GM23338 (cell line): ENCODE results near the gene LARGE1. TPM values are rescaled to one million over a fixed set of nuclear protein-coding genes. Genes with fewer than 3 reads are reported as not detected.

ENCODE experiments used
- ATAC-seq: fragments of 200-7000 bp; cut with Tn5 transposase; 3 replicates; pipeline ENCODE4 v1.9.1; 2020
- DNase-seq: peaks from one replicate; pipeline ENCODE4 v3.0.0-alpha.2; 2015; ENCODE audit warnings: low spot score
- H2AFZ ChIP-seq: fragments of 200-600 bp; sonication (generic); 2 replicates; pipeline ENCODE4 v1.8.0; 2016; ENCODE audit warnings: antibody characterized with exemption, mild to moderate bottlenecking, moderate library complexity
- H3F3A ChIP-seq: fragments of 200-600 bp; sonication (generic); replicated peaks from 2 replicates; pipeline ENCODE4 v1.8.0; 2017; ENCODE audit warnings: antibody characterized with exemption, mixed run types, low read depth
- H3K27ac ChIP-seq: fragments of 200-600 bp; sonication (generic); 2 replicates; pipeline ENCODE4 v1.6.1; 2016; ENCODE audit warnings: low read depth
- H3K27me3 ChIP-seq: fragments of 200-600 bp; sonication (generic); 2 replicates; pipeline ENCODE4 v1.8.0; 2016; ENCODE audit warnings: mild to moderate bottlenecking, mixed run types, moderate library complexity; ENCODE audit not compliant: insufficient read depth
- H3K36me3 ChIP-seq: fragments of 200-600 bp; sonication (generic); 2 replicates; pipeline ENCODE4 v1.8.0; 2016; ENCODE audit warnings: mild to moderate bottlenecking; ENCODE audit not compliant: insufficient read depth
- H3K4me1 ChIP-seq: fragments of 200-600 bp; sonication (generic); 2 replicates; pipeline ENCODE4 v1.8.0; 2016; ENCODE audit warnings: mild to moderate bottlenecking, moderate library complexity; ENCODE audit not compliant: insufficient read depth
- H3K4me2 ChIP-seq: fragments of 200-600 bp; sonication (generic); 2 replicates; pipeline ENCODE4 v1.7.1; 2017; ENCODE audit warnings: mixed run types
- H3K4me3 ChIP-seq: fragments of 200-600 bp; sonication (generic); 2 replicates; pipeline ENCODE4 v1.6.1; 2016; ENCODE audit warnings: mixed run types
- H3K79me2 ChIP-seq: fragments of 200-600 bp; sonication (generic); replicated peaks from 2 replicates; pipeline ENCODE4 v1.8.0; 2017; ENCODE audit warnings: mild to moderate bottlenecking; ENCODE audit not compliant: insufficient read depth
- H3K9me2 ChIP-seq: fragments of 200-600 bp; sonication (generic); 2 replicates; pipeline ENCODE4 v1.8.0; 2017; ENCODE audit not compliant: insufficient read depth
- H4K20me1 ChIP-seq: fragments of 200-600 bp; sonication (generic); replicated peaks from 2 replicates; pipeline ENCODE4 v1.8.0; 2017; ENCODE audit warnings: mild to moderate bottlenecking; ENCODE audit not compliant: insufficient read depth
- H3K27ac Mint-ChIP-seq: 2 replicates; pipeline ENCODE4 v1.8.0; 2020; ENCODE audit warnings: inconsistent platforms, mild to moderate bottlenecking, moderate library complexity, mixed read lengths
- H3K27me3 Mint-ChIP-seq: 3 replicates; pipeline ENCODE4 v1.8.0; 2022; ENCODE audit warnings: low read depth, mild to moderate bottlenecking, moderate library complexity, mixed read lengths, inconsistent platforms; ENCODE audit not compliant: insufficient read depth, poor library complexity
- H3K36me3 Mint-ChIP-seq: 3 replicates; pipeline ENCODE4 v1.8.0; 2021; ENCODE audit warnings: low read depth, mild to moderate bottlenecking, inconsistent platforms, moderate library complexity, mixed read lengths
- H3K4me1 Mint-ChIP-seq: 3 replicates; pipeline ENCODE4 v1.8.0; 2020; ENCODE audit warnings: mild to moderate bottlenecking, inconsistent platforms, mixed read lengths
- H3K4me3 Mint-ChIP-seq: 3 replicates; pipeline ENCODE4 v1.8.0; 2021; ENCODE audit warnings: moderate library complexity, mild to moderate bottlenecking, inconsistent platforms, mixed read lengths
- H3K9me3 Mint-ChIP-seq: 3 replicates; pipeline ENCODE4 v1.8.0; 2020; ENCODE audit warnings: moderate library complexity, mild to moderate bottlenecking, inconsistent platforms, mixed read lengths
- ETS1 ChIP-seq: IDR thresholded peaks from 2 replicates; pipeline ENCODE4 v1.6.1; 2016; ENCODE audit warnings: antibody characterized with exemption
- POLR2AphosphoS5 ChIP-seq: IDR thresholded peaks from 2 replicates; pipeline ENCODE4 v1.6.1; 2016; ENCODE audit warnings: antibody characterized with exemption, low read depth
- REST ChIP-seq: IDR thresholded peaks from one replicate; pipeline ENCODE4 v1.6.1; 2018; ENCODE audit warnings: antibody characterized with exemption; ENCODE audit not compliant: unreplicated experiment
- STAT1 ChIP-seq: IDR thresholded peaks from one replicate; pipeline ENCODE4 v1.6.1; 2016; ENCODE audit warnings: antibody characterized with exemption; ENCODE audit not compliant: unreplicated experiment
- ZNF462 ChIP-seq: fragments of 250-450 bp; sonication (Bioruptor Pico); IDR thresholded peaks from 2 replicates; pipeline ENCODE4 v1.5.0; 2020; ENCODE audit warnings: mild to moderate bottlenecking, moderate library complexity
- polyA plus RNA-seq: library from polyadenylated mRNA; unstranded; fragments of >200 nt; fragmentation: Nextera tagmentation; extraction: Ambion mirVana; gene quantifications from 2 replicates; pipeline ENCODE4 v1.2.1, GENCODE V29; 2016
- total RNA-seq: library from RNA; depleted of rRNA; stranded (reverse); fragments of >200 nt; shearing (Covaris generic); gene quantifications from 2 replicates; pipeline ENCODE4 v1.2.3, GENCODE V29; 2014

The LARGE1 gene
- total and polyA plus RNA-seq, 2 experiments from 2014 or later: 12.8 to 75.6 TPM

GRCh38 chr22:33897448-33897835 is 22.8 kb downstream of the LARGE1 start:
- Histone ChIP-seq H3K36me3 (no peaks in the 10 kb centered on the region), H4K20me1 (peaks cover 6% of the 10 kb centered on the region), H3K4me1 (peaks cover 86% of the 10 kb centered on the region), H2AFZ (no peak overlapping the region), H3K79me2 (peaks cover 85% of the 10 kb centered on the region), H3K27me3 (no peaks in the 10 kb centered on the region), H3K9me2 (no peaks in the 10 kb centered on the region), H3K27ac (peak overlapping the region; percentile 97), H3K4me3 (peak overlapping the region; percentile 17), H3F3A (peaks cover 36% of the 10 kb centered on the region; the same call in 1 of the 2 replicates), H3K4me2 (peak overlapping the region; percentile 66)
- Mint-ChIP-seq H3K36me3 (peaks cover 23% of the 10 kb centered on the region), H3K4me3 (peak overlapping the region; percentile 56), H3K9me3 (peaks cover 9% of the 10 kb centered on the region), H3K27me3 (peaks cover 16% of the 10 kb centered on the region), H3K4me1 (peaks cover 97% of the 10 kb centered on the region), H3K27ac (peak overlapping the region; percentile 97)
- no peak for DNase-seq
- peak; percentile 81 for ATAC-seq
- TF ChIP-seq STAT1 (no peak), REST (no peak), POLR2AphosphoS5 (no peak), ZNF462 (CRISPR knock-in tag) (no peak), ETS1 (no peak)
